IMR-90 (cell line): ENCODE measurements around the gene NOS1AP. TPM values are rescaled to one million over a fixed set of nuclear protein-coding genes. Genes with fewer than 3 reads are reported as not detected.

Experiments
- ATAC-seq: fragments of 200-7000 bp; cut with Tn5 transposase; 2 replicates; pipeline ENCODE4 v1.9.1; 2020; ENCODE audit warnings: low read depth, mild to moderate bottlenecking, moderate library complexity
- BruUV-seq: library from RNA; stranded (reverse); fragments of 400-500 nt; replicated peaks from 2 replicates; lab custom pipeline; 2021; lab: Mats Ljungman, UMichigan
- CTCF ChIA-PET: fragments of 300-600 bp; formaldehyde crosslinking; extraction: SDS; loops from one replicate; lab custom pipeline; 2021; ENCODE audit warnings: antibody characterized with exemption; lab: Yijun Ruan, JAX
- POLR2A ChIA-PET: fragments of 300-600 bp; sonication (Branson Sonifier 250); formaldehyde crosslinking; loops from one replicate; lab custom pipeline; 2022; ENCODE audit warnings: antibody characterized with exemption; ENCODE audit not compliant: unreplicated experiment; lab: Charles Lee
- DNase-seq: peaks from one replicate; pipeline ENCODE4 v3.0.0; 2013
- H2AFZ ChIP-seq: replicated peaks from 2 replicates; pipeline ENCODE3; 2013; ENCODE audit warnings: low read length, mild to moderate bottlenecking; ENCODE audit not compliant: poor library complexity
- H2AK5ac ChIP-seq: 2 replicates; pipeline ENCODE4 v1.6.1; 2013; ENCODE audit warnings: low read depth, low read length, inconsistent platforms
- H2AK9ac ChIP-seq: replicated peaks from 2 replicates; pipeline ENCODE3; 2013; ENCODE audit warnings: mild to moderate bottlenecking, low read depth, low read length, moderate library complexity; ENCODE audit not compliant: poor library complexity
- H2BK120ac ChIP-seq: 2 replicates; pipeline ENCODE4 v1.6.1; 2013; ENCODE audit warnings: low read depth, low read length, inconsistent platforms
- H2BK15ac ChIP-seq: 3 replicates; pipeline ENCODE4 v1.6.1; 2013; ENCODE audit warnings: low read depth, low read length, inconsistent platforms
- H2BK20ac ChIP-seq: 2 replicates; pipeline ENCODE4 v1.6.1; 2013; ENCODE audit warnings: low read depth, mild to moderate bottlenecking, inconsistent platforms, low read length, moderate library complexity
- H2BK5ac ChIP-seq: 2 replicates; pipeline ENCODE4 v1.6.1; 2013; ENCODE audit warnings: mild to moderate bottlenecking, low read depth, low read length, inconsistent platforms; ENCODE audit not compliant: poor library complexity, severe bottlenecking
- H3K14ac ChIP-seq: replicated peaks from 2 replicates; pipeline ENCODE4 v1.6.1; 2013; ENCODE audit warnings: low read depth, low read length, inconsistent platforms
- H3K18ac ChIP-seq: 2 replicates; pipeline ENCODE4 v1.6.1; 2013; ENCODE audit warnings: low read depth, low read length, control low read depth
- H3K23ac ChIP-seq: 2 replicates; pipeline ENCODE4 v1.6.1; 2013; ENCODE audit warnings: low read depth, low read length, inconsistent platforms
- H3K27ac ChIP-seq: 2 replicates; pipeline ENCODE4 v1.5.1; 2013; ENCODE audit warnings: mild to moderate bottlenecking, control low read depth, low read length; ENCODE audit not compliant: insufficient read depth
- H3K27me3 ChIP-seq: 2 replicates; pipeline ENCODE4 v1.6.1; 2013; ENCODE audit warnings: low read length; ENCODE audit not compliant: control insufficient read depth, insufficient read depth
- H3K36me3 ChIP-seq: 2 replicates; pipeline ENCODE4 v1.6.1; 2013; ENCODE audit warnings: low read length, mixed read lengths; ENCODE audit not compliant: control insufficient read depth, insufficient read depth
- H3K4ac ChIP-seq: 2 replicates; pipeline ENCODE4 v1.6.1; 2013; ENCODE audit warnings: low read depth, low read length, inconsistent platforms
- H3K4me1 ChIP-seq: 2 replicates; pipeline ENCODE4 v1.6.1; 2013; ENCODE audit warnings: low read length, mixed read lengths; ENCODE audit not compliant: control insufficient read depth, insufficient read depth
- H3K4me2 ChIP-seq: 2 replicates; pipeline ENCODE4 v1.6.1; 2013; ENCODE audit warnings: low read depth, mild to moderate bottlenecking, control low read depth, low read length, moderate library complexity
- H3K4me3 ChIP-seq: 2 replicates; pipeline ENCODE4 v1.5.1; 2013; ENCODE audit warnings: low read depth, mild to moderate bottlenecking, control low read depth, low read length, moderate library complexity; ENCODE audit not compliant: insufficient read depth
- H3K56ac ChIP-seq: 2 replicates; pipeline ENCODE4 v1.6.1; 2013; ENCODE audit warnings: low read length, inconsistent platforms; ENCODE audit not compliant: insufficient read depth; ENCODE audit errors: extremely low read depth
- H3K79me1 ChIP-seq, 2 experiments: 2 replicates each; pipeline ENCODE4 v1.6.1; 2013; ENCODE audit warnings: low read length in 2 of 2, inconsistent platforms in 1 of 2, low read depth in 1 of 2
- H3K9ac ChIP-seq: 2 replicates; pipeline ENCODE4 v1.6.1; 2013; ENCODE audit warnings: low read depth, low read length, control low read depth
- H3K9me1 ChIP-seq: 2 replicates; pipeline ENCODE4 v1.6.1; 2013; ENCODE audit warnings: low read length, inconsistent platforms; ENCODE audit not compliant: insufficient read depth
- H3K9me3 ChIP-seq: 2 replicates; pipeline ENCODE4 v1.6.1; 2013; ENCODE audit warnings: low read length; ENCODE audit not compliant: control insufficient read depth, insufficient read depth
- H4K20me1 ChIP-seq: 2 replicates; pipeline ENCODE4 v1.6.1; 2013; ENCODE audit warnings: low read length, inconsistent platforms; ENCODE audit not compliant: insufficient read depth
- H4K5ac ChIP-seq: 2 replicates; pipeline ENCODE4 v1.6.1; 2013; ENCODE audit warnings: mild to moderate bottlenecking, low read depth, low read length, control low read depth
- H4K8ac ChIP-seq, 2 experiments: 2 replicates each; pipeline ENCODE4 v1.6.1; 2013; ENCODE audit warnings: low read depth in 2 of 2, low read length in 2 of 2, control low read depth in 1 of 2, inconsistent platforms in 1 of 2
- H4K91ac ChIP-seq: 2 replicates; pipeline ENCODE4 v1.6.1; 2013; ENCODE audit warnings: low read depth, low read length, inconsistent platforms; ENCODE audit not compliant: insufficient read depth
- BHLHE40 ChIP-seq: fragments of 150-350 bp; IDR thresholded peaks from 2 replicates; pipeline ENCODE4 v1.6.1; 2016; ENCODE audit warnings: mild to moderate bottlenecking, low read depth, low read length
- CEBPB ChIP-seq: IDR thresholded peaks from 2 replicates; pipeline ENCODE4 v1.6.1; 2012; ENCODE audit warnings: low read depth, low read length, improper control_type of control experiment
- CHD1 ChIP-seq: IDR thresholded peaks from 2 replicates; pipeline ENCODE4 v1.6.1; 2012; ENCODE audit warnings: low read depth, low read length, improper control_type of control experiment
- CTCF ChIP-seq: conservative IDR thresholded peaks from 2 replicates; pipeline ENCODE4 v1.5.1; 2012; ENCODE audit warnings: mild to moderate bottlenecking, low read depth, low read length, improper control_type of control experiment
- FOS ChIP-seq: fragments of 150-350 bp; IDR thresholded peaks from 2 replicates; pipeline ENCODE4 v1.6.1; 2016; ENCODE audit warnings: low read depth, low read length
- MAFK ChIP-seq: IDR thresholded peaks from 2 replicates; pipeline ENCODE4 v1.6.1; 2012; ENCODE audit warnings: low read depth, low read length, improper control_type of control experiment
- MAZ ChIP-seq: IDR thresholded peaks from 2 replicates; pipeline ENCODE4 v1.6.1; 2012; ENCODE audit warnings: low read depth, mild to moderate bottlenecking, low read length, improper control_type of control experiment, moderate library complexity, borderline replicate concordance
- MXI1 ChIP-seq: IDR thresholded peaks from 2 replicates; pipeline ENCODE4 v1.6.1; 2012; ENCODE audit warnings: low read depth, mild to moderate bottlenecking, low read length, moderate library complexity, borderline replicate concordance
- NFE2L2 ChIP-seq: fragments of 150-350 bp; IDR thresholded peaks from 2 replicates; pipeline ENCODE4 v1.6.1; 2016; ENCODE audit warnings: low read depth, mild to moderate bottlenecking, low read length
- POLR2A ChIP-seq: IDR thresholded peaks from 2 replicates; pipeline ENCODE4 v1.6.1; 2012; ENCODE audit warnings: mild to moderate bottlenecking, low read depth, low read length
- RAD21 ChIP-seq: IDR thresholded peaks from 2 replicates; pipeline ENCODE4 v1.6.1; 2012; ENCODE audit warnings: low read length, improper control_type of control experiment
- RCOR1 ChIP-seq: IDR thresholded peaks from 2 replicates; pipeline ENCODE4 v1.6.1; 2012; ENCODE audit warnings: mild to moderate bottlenecking, low read length, improper control_type of control experiment; ENCODE audit not compliant: insufficient replicate concordance
- RFX5 ChIP-seq: IDR thresholded peaks from 2 replicates; pipeline ENCODE4 v1.8.0; 2012; ENCODE audit warnings: low read depth, mild to moderate bottlenecking, low read length, moderate library complexity
- SMC3 ChIP-seq: fragments of 150-350 bp; IDR thresholded peaks from 2 replicates; pipeline ENCODE4 v1.6.1; 2016; ENCODE audit warnings: low read depth, mild to moderate bottlenecking, antibody characterized with exemption, low read length, moderate library complexity
- WGBS, 2 experiments: methylation state at CpG; one replicate each; pipeline versions ENCODE4 v1.1.5 to v1.1.7; 2013; ENCODE audit warnings: missing lambda C conversion rate in 2 of 2; ENCODE audit not compliant: insufficient read length in 1 of 2; ENCODE audit errors: extremely low coverage in 2 of 2; 5-methylcytosine and 5-hydroxymethylcytosine counted together
- dilution Hi-C: fragments of 300-500 bp; cut with HindIII; formaldehyde crosslinking; loops from one replicate; pipeline ENCODE4 v1.14.3; 2018; ENCODE audit warnings: low sequenced_read_pairs; ENCODE audit not compliant: unreplicated experiment
- in situ Hi-C: fragments of 300-500 bp; cut with MboI; formaldehyde crosslinking; loops from 3 replicates; pipeline ENCODE4 v1.14.3; 2019; ENCODE audit warnings: low sequenced_read_pairs, inconsistent platforms, mixed read lengths
- intact Hi-C: fragments of 100-400 bp; cut with micrococcal nuclease; formaldehyde crosslinking; loops from 2 replicates; pipeline ENCODE4 v1.10.0; 2022
- polyA plus RNA-seq, 3 experiments: library from polyadenylated mRNA; depleted of rRNA; stranded (reverse); fragments of >200 nt; gene quantifications; 2 replicates each; pipeline ENCODE4 v1.2.3, GENCODE V29; 2012; ENCODE audit warnings: low replicate concordance in 1 of 3
- total RNA-seq: library from RNA; depleted of rRNA; stranded (reverse); fragments of >200 nt; gene quantifications from 2 replicates; pipeline ENCODE4 v1.2.3, GENCODE V29; 2012
- TF ChIP-seq, protein P1 (sequence below): fragments of 150-350 bp; IDR thresholded peaks from 2 replicates; pipeline ENCODE4 v1.6.1; 2017; ENCODE audit warnings: mild to moderate bottlenecking, antibody characterized with exemption, low read length, low read depth
- TF ChIP-seq, protein P2 (sequence below): fragments of 150-350 bp; IDR thresholded peaks from 2 replicates; pipeline ENCODE4 v1.6.1; 2016; ENCODE audit warnings: low read depth, mild to moderate bottlenecking, low read length, moderate library complexity, borderline replicate concordance

The NOS1AP gene
- total and polyA plus RNA-seq, 2 of the 4 experiments (the other 2 are of a cell fraction), result 0.18 to 0.19 TPM

- Histone ChIP-seq H3K4me1 (no peaks in the 10 kb centered on the region), H4K8ac (no peak overlapping the region), H2AFZ (no peak overlapping the region), H2BK5ac (no peak overlapping the region), H3K4ac (no peak overlapping the region), H3K9me1 (no peaks in the 10 kb centered on the region), H3K36me3 (no peaks in the 10 kb centered on the region), H3K9ac (no peak overlapping the region), H3K27me3 (peaks cover 3% of the 10 kb centered on the region), H3K79me1 (no peaks in the 10 kb centered on the region), H3K23ac (no peak overlapping the region), H4K91ac (no peak overlapping the region), H2AK5ac (no peak overlapping the region), H3K4me3 (no peak overlapping the region), H3K56ac (no peak overlapping the region), H3K14ac (no peak overlapping the region), H4K20me1 (no peaks in the 10 kb centered on the region), H3K9me3 (no peaks in the 10 kb centered on the region), H2BK15ac (no peak overlapping the region), H2AK9ac (no peak overlapping the region), H3K27ac (no peak overlapping the region), H4K5ac (no peak overlapping the region), H2BK20ac (no peak overlapping the region), H2BK120ac (no peak overlapping the region), H3K4me2 (no peak overlapping the region), H3K18ac (no peak overlapping the region)
- ChIA-PET POLR2A (no interaction called here), CTCF (interaction anchor here (1.5 kb wide), 1 partner anchor 26 kb away, joined by 3 read pairs; no protein-coding TSS in a partner anchor)
- intact Hi-C loops (no loop called here), dilution Hi-C loops (no loop called here), in situ Hi-C loops (no loop called here)
- BruUV-seq, result no TSS peak
- TF ChIP-seq, protein P1, sequence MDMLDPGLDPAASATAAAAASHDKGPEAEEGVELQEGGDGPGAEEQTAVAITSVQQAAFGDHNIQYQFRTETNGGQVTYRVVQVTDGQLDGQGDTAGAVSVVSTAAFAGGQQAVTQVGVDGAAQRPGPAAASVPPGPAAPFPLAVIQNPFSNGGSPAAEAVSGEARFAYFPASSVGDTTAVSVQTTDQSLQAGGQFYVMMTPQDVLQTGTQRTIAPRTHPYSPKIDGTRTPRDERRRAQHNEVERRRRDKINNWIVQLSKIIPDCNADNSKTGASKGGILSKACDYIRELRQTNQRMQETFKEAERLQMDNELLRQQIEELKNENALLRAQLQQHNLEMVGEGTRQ, result no peak
- TF ChIP-seq RAD21, result no peak
- TF ChIP-seq, protein P2, sequence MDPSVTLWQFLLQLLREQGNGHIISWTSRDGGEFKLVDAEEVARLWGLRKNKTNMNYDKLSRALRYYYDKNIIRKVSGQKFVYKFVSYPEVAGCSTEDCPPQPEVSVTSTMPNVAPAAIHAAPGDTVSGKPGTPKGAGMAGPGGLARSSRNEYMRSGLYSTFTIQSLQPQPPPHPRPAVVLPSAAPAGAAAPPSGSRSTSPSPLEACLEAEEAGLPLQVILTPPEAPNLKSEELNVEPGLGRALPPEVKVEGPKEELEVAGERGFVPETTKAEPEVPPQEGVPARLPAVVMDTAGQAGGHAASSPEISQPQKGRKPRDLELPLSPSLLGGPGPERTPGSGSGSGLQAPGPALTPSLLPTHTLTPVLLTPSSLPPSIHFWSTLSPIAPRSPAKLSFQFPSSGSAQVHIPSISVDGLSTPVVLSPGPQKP, result no peak
- no peak for TF ChIP-seq NFE2L2
- TF ChIP-seq BHLHE40, result no peak
- TF ChIP-seq SMC3, result no peak
- TF ChIP-seq FOS, result no peak
- TF ChIP-seq MAZ, result no peak
- TF ChIP-seq CTCF, result no peak
- no peak for TF ChIP-seq RCOR1
- no peak for TF ChIP-seq CHD1
- no peak for TF ChIP-seq MXI1
- no peak for TF ChIP-seq RFX5
- no peak for TF ChIP-seq MAFK
- TF ChIP-seq POLR2A, result no peak
- TF ChIP-seq CEBPB, result no peak
- DNase-seq (no peak), ATAC-seq (no peak)
- WGBS, 2 experiments, result no CpG with 5 or more reads among the region's 5 CpGs
Observed at GRCh38 chr1:162222014-162222413, 152.5 kb downstream of the NOS1AP start.
